Measurements from ENCODE around the gene CANT1.

- no peak for TF ChIP-seq CTCF (IDR thresholded peaks at IDR 0.05)
- no peak for TF ChIP-seq POLR2AphosphoS5 (IDR thresholded peaks at IDR 0.05)
- TF ChIP-seq POLR2A (IDR thresholded peaks at IDR 0.05) = no peak
- no peak for TF ChIP-seq EP300 (IDR thresholded peaks at IDR 0.05)
These were observed 8.2 kb downstream of the CANT1 start for GRCh38 chr17:79001190-79002020.

Data from stomach (tissue), 4 donors.